Gastroesophageal sphincter (tissue), 4 donors: ENCODE results near the gene CDX2. TPM values are rescaled to one million over a fixed set of nuclear protein-coding genes. Genes with fewer than 3 reads are reported as not detected.

Experiments used
- ATAC-seq: fragments of 150-250 bp; one replicate; pipeline ENCODE4 v1.9.1; 2016; ENCODE audit warnings: mild to moderate bottlenecking, moderate library complexity
- H3K27ac ChIP-seq, 4 donors: fragments of 200-600 bp; sonication (generic) in 3 of 4; 1 replicate in 3 of 4; 2 replicates in 1 of 4; pipeline ENCODE4 v1.5.1; 2016 to 2019
- H3K27me3 ChIP-seq: fragments of 200-600 bp; sonication (generic); one replicate; pipeline ENCODE4 v1.5.1; 2019
- H3K36me3 ChIP-seq, 2 donors: fragments of 200-600 bp; sonication (generic); one replicate each; pipeline ENCODE4 v1.5.1; 2019; ENCODE audit warnings: control low read depth in 1 of 2
- H3K4me1 ChIP-seq, 3 donors: fragments of 200-600 bp; sonication (generic); 1 replicate in 2 of 3; 2 replicates in 1 of 3; pipeline ENCODE4 v1.5.1; 2016 to 2019; ENCODE audit warnings: control low read depth in 2 of 3
- H3K4me3 ChIP-seq, 2 donors: fragments of 200-600 bp; sonication (generic); one replicate each; pipeline ENCODE4 v1.5.1; 2019; ENCODE audit warnings: mild to moderate bottlenecking in 1 of 2, moderate library complexity in 1 of 2
- H3K9me3 ChIP-seq, 3 donors: fragments of 200-600 bp; sonication (generic); one replicate each; pipeline ENCODE4 v1.5.1; 2017 to 2019; ENCODE audit warnings: control low read depth in 2 of 3
- CTCF ChIP-seq, 4 experiments: fragments of 200-600 bp in 2 of 4; fragments of 450-650 bp in 2 of 4; sonication (generic) in 1 of 4; IDR thresholded peaks; one replicate each; pipeline ENCODE4 v1.5.1; 2017 to 2019; ENCODE audit warnings: antibody characterized with exemption in 4 of 4, mild to moderate bottlenecking in 2 of 4, moderate library complexity in 2 of 4
- EP300 ChIP-seq: sonication (generic); formaldehyde crosslinking; IDR thresholded peaks from one replicate; pipeline ENCODE4 v1.6.1; 2017; ENCODE audit warnings: antibody characterized with exemption, mild to moderate bottlenecking
- POLR2A ChIP-seq, 2 donors: fragments of 450-650 bp; IDR thresholded peaks; one replicate each; pipeline ENCODE4 v1.6.1; 2017; ENCODE audit warnings: antibody characterized with exemption in 2 of 2, mild to moderate bottlenecking in 2 of 2, moderate library complexity in 1 of 2
- POLR2AphosphoS5 ChIP-seq: sonication (generic); formaldehyde crosslinking; IDR thresholded peaks from one replicate; pipeline ENCODE4 v1.6.1; 2017; ENCODE audit warnings: antibody characterized with exemption
- WGBS, 2 donors: methylation state at CpG; one replicate each; pipeline ENCODE4 v1.1.5; 2018; ENCODE audit warnings: low coverage in 1 of 2; 5-methylcytosine and 5-hydroxymethylcytosine counted together
- total RNA-seq, 4 donors: library from RNA; depleted of rRNA; stranded (reverse); fragments of >200 nt; gene quantifications; one replicate each; pipeline ENCODE4 v1.1.0, GENCODE V29; 2016

The CDX2 gene
- not detected for total RNA-seq

- Histone ChIP-seq H3K27me3 (peaks cover 100% of the 10 kb centered on the region), H3K9me3 (no peaks in the 10 kb centered on the region), H3K27ac (no peak within 1 kb of the TSS), H3K36me3 (no peaks in the 10 kb centered on the region), H3K4me3 (no peak within 1 kb of the TSS), H3K4me1 (peaks cover 0 to 42% (median 10%) of the 10 kb centered on the region in 3 donors)
- no peak for ATAC-seq
- WGBS, 2 donors = 4 to 6% methylated on average over 11 to 13 of the region's 34 CpGs
- TF ChIP-seq POLR2AphosphoS5 = no peak
- no peak for TF ChIP-seq EP300
- TF ChIP-seq POLR2A (IDR thresholded peaks at IDR 0.05) = no peak
- no peak for TF ChIP-seq CTCF (IDR thresholded peaks at IDR 0.05)
Measured at GRCh38 chr13:27969082-27969865, at the start of gene CDX2. Gene CDX2, minus strand, starts transcription at chr13:27969315. Its CDS starts 309 bp downstream, at chr13:27969006.

GRCh38 chr13:28014301-28014700 lies 45.2 kb upstream of the CDX2 start:
- no peak for ATAC-seq
- TF ChIP-seq EP300 = no peak
- TF ChIP-seq CTCF (IDR thresholded peaks at IDR 0.05) = no peak
- TF ChIP-seq POLR2AphosphoS5 = no peak
- no peak for TF ChIP-seq POLR2A (IDR thresholded peaks at IDR 0.05)
- Histone ChIP-seq H3K36me3 (no peaks in the 10 kb centered on the region), H3K4me3 (no peak overlapping the region), H3K9me3 (no peaks in the 10 kb centered on the region), H3K27me3 (peaks cover 81% of the 10 kb centered on the region), H3K4me1 (no peaks in the 10 kb centered on the region), H3K27ac (no peak overlapping the region)
- 34 to 48% methylated on average over 3 of the region's 3 CpGs for WGBS, 2 donors

GRCh38 chr13:28013482-28013881 lies 44.4 kb upstream of the CDX2 start:
- WGBS, 2 donors = 100% methylated on average over 1 of the region's 1 CpG; no CpG with 5 or more reads in 1 of the 2 donors
- peaks cover 82% of the 10 kb centered on the region for H3K27me3 ChIP-seq
- H3K4me1 ChIP-seq = no peaks in the 10 kb centered on the region
- TF ChIP-seq EP300 (no peak), CTCF (IDR thresholded peaks at IDR 0.05) (no peak), POLR2A (IDR thresholded peaks at IDR 0.05) (no peak), POLR2AphosphoS5 (no peak)
- no peak overlapping the region for H3K4me3 ChIP-seq
- H3K9me3 ChIP-seq = no peaks in the 10 kb centered on the region
- H3K27ac ChIP-seq = no peak overlapping the region
- no peak for ATAC-seq
- no peaks in the 10 kb centered on the region for H3K36me3 ChIP-seq

- Histone ChIP-seq H3K9me3 (no peaks in the 10 kb centered on the region), H3K4me1 (no peaks in the 10 kb centered on the region), H3K36me3 (no peaks in the 10 kb centered on the region), H3K27me3 (peaks cover 81% of the 10 kb centered on the region), H3K27ac (no peak overlapping the region), H3K4me3 (no peak overlapping the region)
- no peak for ATAC-seq
- no peak for TF ChIP-seq POLR2AphosphoS5
- no peak for TF ChIP-seq CTCF (IDR thresholded peaks at IDR 0.05)
Measured at GRCh38 chr13:28012896-28013295, 43.8 kb upstream of the CDX2 start.

GRCh38 chr13:28012383-28012782 lies 43.3 kb upstream of the CDX2 start:
- WGBS, 2 donors = 84 to 95% methylated on average over 4 of the region's 4 CpGs
- Histone ChIP-seq H3K4me1 (no peaks in the 10 kb centered on the region), H3K36me3 (no peaks in the 10 kb centered on the region), H3K4me3 (no peak overlapping the region), H3K27me3 (peaks cover 76% of the 10 kb centered on the region), H3K27ac (no peak overlapping the region), H3K9me3 (no peaks in the 10 kb centered on the region)
- TF ChIP-seq POLR2A (IDR thresholded peaks at IDR 0.05) = no peak
- no peak for TF ChIP-seq CTCF (IDR thresholded peaks at IDR 0.05)
- TF ChIP-seq EP300 = no peak
- TF ChIP-seq POLR2AphosphoS5 = no peak
- ATAC-seq = no peak
